PC-3 (cell line): ENCODE measurements around the gene LUC7L.

Experiments used
- EZH2phosphoT487 ChIP-seq: fragments of 300-600 bp; sonication (generic); IDR thresholded peaks from 2 replicates; pipeline ENCODE4 v1.6.1; 2018; ENCODE audit warnings: mild to moderate bottlenecking, antibody characterized with exemption, low read length, borderline replicate concordance
- TF ChIP-seq, protein P1 (sequence below): fragments of 300-600 bp; sonication (generic); conservative IDR thresholded peaks from 2 replicates; pipeline ENCODE4 v1.5.1; 2017; ENCODE audit warnings: antibody characterized with exemption, low read depth, mild to moderate bottlenecking, low read length

DNA sequence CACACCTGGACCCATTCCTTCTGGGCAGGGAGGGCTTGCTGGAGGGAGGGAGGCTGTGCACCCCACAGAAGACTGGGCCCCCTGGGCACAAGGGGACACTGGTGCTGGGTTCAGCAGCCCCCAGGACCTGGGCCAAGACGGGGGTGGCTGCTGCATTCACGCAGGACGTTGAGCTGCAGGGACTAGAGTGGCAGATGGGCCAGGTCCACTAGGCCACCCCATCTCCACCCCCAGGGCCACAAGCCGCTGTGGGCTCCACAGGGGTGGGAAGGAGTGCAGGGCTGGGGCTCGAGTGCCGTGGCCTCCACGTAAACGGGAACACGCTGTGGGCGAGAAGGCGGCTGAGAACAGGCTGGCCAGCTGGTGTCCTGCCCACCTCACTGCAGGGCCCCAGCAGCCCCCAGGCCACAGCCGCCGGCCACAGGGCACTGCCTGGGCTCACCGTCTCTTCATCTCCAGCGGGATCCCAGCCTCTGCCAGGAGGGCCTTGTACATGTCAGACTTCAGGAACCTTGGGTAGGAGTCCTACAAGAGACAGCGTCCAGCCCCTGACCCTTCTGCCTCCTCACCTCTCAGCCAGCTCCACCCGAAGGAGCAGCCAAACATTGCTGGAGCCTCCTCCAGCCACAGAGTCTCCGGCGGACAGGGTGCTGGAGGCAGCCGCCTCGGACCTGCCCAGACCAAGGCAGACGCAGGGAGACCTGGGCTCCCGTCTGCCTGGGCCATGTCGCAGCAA, 40.0 kb upstream of the LUC7L start:
- TF ChIP-seq, protein P1, sequence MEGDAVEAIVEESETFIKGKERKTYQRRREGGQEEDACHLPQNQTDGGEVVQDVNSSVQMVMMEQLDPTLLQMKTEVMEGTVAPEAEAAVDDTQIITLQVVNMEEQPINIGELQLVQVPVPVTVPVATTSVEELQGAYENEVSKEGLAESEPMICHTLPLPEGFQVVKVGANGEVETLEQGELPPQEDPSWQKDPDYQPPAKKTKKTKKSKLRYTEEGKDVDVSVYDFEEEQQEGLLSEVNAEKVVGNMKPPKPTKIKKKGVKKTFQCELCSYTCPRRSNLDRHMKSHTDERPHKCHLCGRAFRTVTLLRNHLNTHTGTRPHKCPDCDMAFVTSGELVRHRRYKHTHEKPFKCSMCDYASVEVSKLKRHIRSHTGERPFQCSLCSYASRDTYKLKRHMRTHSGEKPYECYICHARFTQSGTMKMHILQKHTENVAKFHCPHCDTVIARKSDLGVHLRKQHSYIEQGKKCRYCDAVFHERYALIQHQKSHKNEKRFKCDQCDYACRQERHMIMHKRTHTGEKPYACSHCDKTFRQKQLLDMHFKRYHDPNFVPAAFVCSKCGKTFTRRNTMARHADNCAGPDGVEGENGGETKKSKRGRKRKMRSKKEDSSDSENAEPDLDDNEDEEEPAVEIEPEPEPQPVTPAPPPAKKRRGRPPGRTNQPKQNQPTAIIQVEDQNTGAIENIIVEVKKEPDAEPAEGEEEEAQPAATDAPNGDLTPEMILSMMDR, result no peak
- TF ChIP-seq EZH2phosphoT487, result no peak
